ENCODE measurements around the gene SLC38A3.
A peak's percentile ranks its signal among the peaks of the same experiment; 100 is the strongest.

SLC38A3 gene

GRCh38 chr3:50204804-50205412 lies at the start of gene SLC38A3:
Gene SLC38A3 (plus strand): TSS chr3:50205271. CDS start chr3:50214200, 8,929 bp downstream.
- Histone ChIP-seq H3K9me3 (ENCODE audit: low read depth, low read length) (no peaks in the 10 kb centered on the region), H3K27ac (no peak within 1 kb of the TSS), H3K4me3 (peak within 1 kb of the TSS; percentile 51), H3K9ac (ENCODE audit: insufficient read length) (no peak within 1 kb of the TSS), H3K36me3 (ENCODE audit: insufficient read depth, low read length) (no peaks in the 10 kb centered on the region)
- no peak for DNase-seq (ENCODE audit: low read depth, low spot score)
- TF ChIP-seq POLR2AphosphoS5 (IDR thresholded peaks at IDR 0.05; ENCODE audit: borderline replicate concordance, low read depth, low read length) (no peak), EZH2 (IDR thresholded peaks at IDR 0.05) (no peak), FOXP2 (optimal IDR thresholded peaks at IDR 0.05; ENCODE audit: control extremely low read depth, extremely low read length, insufficient read depth) (no peak)

- H3K9ac ChIP-seq (ENCODE audit: insufficient read length), result no peak overlapping the region
- TF ChIP-seq POLR2AphosphoS5 (IDR thresholded peaks at IDR 0.05; ENCODE audit: borderline replicate concordance, low read depth, low read length), result no peak
- TF ChIP-seq EZH2 (IDR thresholded peaks at IDR 0.05), result no peak
- TF ChIP-seq FOXP2 (optimal IDR thresholded peaks at IDR 0.05; ENCODE audit: control extremely low read depth, extremely low read length, insufficient read depth), result no peak
- no peaks in the 10 kb centered on the region for H3K36me3 ChIP-seq (ENCODE audit: insufficient read depth, low read length)
- no peaks in the 10 kb centered on the region for H3K9me3 ChIP-seq (ENCODE audit: low read depth, low read length)
- no peak overlapping the region for H3K27ac ChIP-seq
- H3K4me3 ChIP-seq, result peak overlapping the region; percentile 69
- no peak for DNase-seq (ENCODE audit: low read depth, low spot score)
Measured at GRCh38 chr3:50155491-50155878, 49.6 kb upstream of the SLC38A3 start.

- Histone ChIP-seq H3K27ac (no peak overlapping the region), H3K4me3 (peak overlapping the region; percentile 69), H3K36me3 (ENCODE audit: insufficient read depth, low read length) (no peaks in the 10 kb centered on the region), H3K9me3 (ENCODE audit: low read depth, low read length) (no peaks in the 10 kb centered on the region), H3K9ac (ENCODE audit: insufficient read length) (no peak overlapping the region)
- no peak for TF ChIP-seq FOXP2 (optimal IDR thresholded peaks at IDR 0.05; ENCODE audit: control extremely low read depth, extremely low read length, insufficient read depth)
- DNase-seq (ENCODE audit: low read depth, low spot score), result no peak
Measured at GRCh38 chr3:50155891-50156290, 49.2 kb upstream of the SLC38A3 start.

- DNase-seq (ENCODE audit: low read depth, low spot score), result no peak
- Histone ChIP-seq H3K27ac (no peak overlapping the region), H3K36me3 (ENCODE audit: insufficient read depth, low read length) (no peaks in the 10 kb centered on the region), H3K9me3 (ENCODE audit: low read depth, low read length) (no peaks in the 10 kb centered on the region), H3K4me3 (peak overlapping the region; percentile 69), H3K9ac (ENCODE audit: insufficient read length) (no peak overlapping the region)
- TF ChIP-seq FOXP2 (optimal IDR thresholded peaks at IDR 0.05; ENCODE audit: control extremely low read depth, extremely low read length, insufficient read depth) (no peak), POLR2AphosphoS5 (IDR thresholded peaks at IDR 0.05; ENCODE audit: borderline replicate concordance, low read depth, low read length) (no peak)
Measured at GRCh38 chr3:50156549-50157493, 48.2 kb upstream of the SLC38A3 start.

- no peak overlapping the region for H3K27ac ChIP-seq
- no peak for DNase-seq (ENCODE audit: low read depth, low spot score)
- no peak for TF ChIP-seq POLR2AphosphoS5 (IDR thresholded peaks at IDR 0.05; ENCODE audit: borderline replicate concordance, low read depth, low read length)
- TF ChIP-seq FOXP2 (optimal IDR thresholded peaks at IDR 0.05; ENCODE audit: control extremely low read depth, extremely low read length, insufficient read depth), result no peak
- no peak for TF ChIP-seq EZH2 (IDR thresholded peaks at IDR 0.05)
- no peaks in the 10 kb centered on the region for H3K36me3 ChIP-seq (ENCODE audit: insufficient read depth, low read length)
- no peak overlapping the region for H3K4me3 ChIP-seq
- H3K9ac ChIP-seq (ENCODE audit: insufficient read length), result no peak overlapping the region
- no peaks in the 10 kb centered on the region for H3K9me3 ChIP-seq (ENCODE audit: low read depth, low read length)
Measured at GRCh38 chr3:50157827-50158529, 47.1 kb upstream of the SLC38A3 start.

- no peak for DNase-seq (ENCODE audit: low read depth, low spot score)
- no peaks in the 10 kb centered on the region for H3K36me3 ChIP-seq (ENCODE audit: insufficient read depth, low read length)
- H3K4me3 ChIP-seq, result no peak overlapping the region
- no peaks in the 10 kb centered on the region for H3K9me3 ChIP-seq (ENCODE audit: low read depth, low read length)
- no peak for TF ChIP-seq EZH2 (IDR thresholded peaks at IDR 0.05)
- TF ChIP-seq FOXP2 (optimal IDR thresholded peaks at IDR 0.05; ENCODE audit: control extremely low read depth, extremely low read length, insufficient read depth), result no peak
- no peak for TF ChIP-seq POLR2AphosphoS5 (IDR thresholded peaks at IDR 0.05; ENCODE audit: borderline replicate concordance, low read depth, low read length)
- no peak overlapping the region for H3K27ac ChIP-seq
- no peak overlapping the region for H3K9ac ChIP-seq (ENCODE audit: insufficient read length)
Measured at GRCh38 chr3:50158530-50159146, 46.4 kb upstream of the SLC38A3 start.

- no peak for TF ChIP-seq POLR2AphosphoS5 (IDR thresholded peaks at IDR 0.05; ENCODE audit: borderline replicate concordance, low read depth, low read length)
- no peak for TF ChIP-seq FOXP2 (optimal IDR thresholded peaks at IDR 0.05; ENCODE audit: control extremely low read depth, extremely low read length, insufficient read depth)
- no peak for TF ChIP-seq EZH2 (IDR thresholded peaks at IDR 0.05)
- Histone ChIP-seq H3K36me3 (ENCODE audit: insufficient read depth, low read length) (no peaks in the 10 kb centered on the region), H3K9ac (ENCODE audit: insufficient read length) (no peak overlapping the region), H3K4me3 (no peak overlapping the region), H3K9me3 (ENCODE audit: low read depth, low read length) (no peaks in the 10 kb centered on the region), H3K27ac (no peak overlapping the region)
- DNase-seq (ENCODE audit: low read depth, low spot score), result no peak
Measured at GRCh38 chr3:50160561-50160983, 44.5 kb upstream of the SLC38A3 start.

GRCh38 chr3:50161320-50161719 lies 43.8 kb upstream of the SLC38A3 start:
- no peak overlapping the region for H3K9ac ChIP-seq (ENCODE audit: insufficient read length)

More at GRCh38 chr3:50161320-50161719, 43.8 kb upstream of the SLC38A3 start:
- Histone ChIP-seq H3K36me3 (ENCODE audit: insufficient read depth, low read length) (no peaks in the 10 kb centered on the region), H3K27ac (no peak overlapping the region), H3K9me3 (ENCODE audit: low read depth, low read length) (no peaks in the 10 kb centered on the region), H3K4me3 (no peak overlapping the region)
- no peak for TF ChIP-seq EZH2 (IDR thresholded peaks at IDR 0.05)
- no peak for DNase-seq (ENCODE audit: low read depth, low spot score)
